GM20431 (cell line): ENCODE results near the gene IGSF9B.

ENCODE experiments used
- in situ Hi-C: fragments of 300-500 bp; cut with MseI, MboI; formaldehyde crosslinking; loops from one replicate; pipeline ENCODE4 v1.15.0; 2020; ENCODE audit warnings: low sequenced_read_pairs; ENCODE audit not compliant: unreplicated experiment

Gene IGSF9B

DNA sequence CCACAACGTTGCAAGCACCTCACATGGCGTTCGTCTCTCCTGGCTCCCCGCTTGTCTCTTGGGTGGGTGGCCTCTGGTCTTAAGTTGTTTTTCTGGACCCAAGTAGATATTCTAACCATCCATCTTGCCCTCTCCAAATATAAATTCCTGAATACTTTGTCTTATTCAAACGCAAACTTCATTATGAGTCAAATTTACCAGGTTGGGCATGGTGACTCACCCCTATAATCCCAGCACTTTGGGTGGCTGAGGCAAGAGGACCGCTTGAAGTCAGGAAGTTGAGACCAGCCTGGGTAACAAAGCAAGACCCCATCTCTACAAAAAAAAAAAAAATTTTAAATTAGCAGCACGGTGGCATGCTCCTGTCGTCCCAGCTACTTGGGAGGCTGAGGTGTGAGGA, 5.1 kb upstream of the IGSF9B start:
- in situ Hi-C loops, result no loop called here

DNA sequence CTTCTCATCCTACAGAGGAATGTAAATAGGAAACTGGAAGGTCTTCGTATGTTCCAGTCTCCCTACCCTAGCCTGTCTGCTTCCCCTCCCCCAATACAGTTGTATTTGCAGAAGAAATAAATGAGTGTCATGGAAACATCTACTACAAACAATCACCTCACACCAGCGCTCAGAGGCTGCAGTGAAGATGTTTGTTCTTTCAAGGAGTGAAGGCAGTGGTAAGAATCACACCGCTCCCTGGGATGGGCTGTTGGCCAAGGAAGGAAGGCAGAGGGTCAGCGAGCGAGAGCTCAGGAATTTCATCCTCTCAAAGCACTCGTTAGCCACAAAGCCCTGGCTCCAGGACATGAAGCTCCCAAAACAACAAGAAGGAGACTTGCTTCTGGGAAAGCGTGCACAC, 1.1 kb upstream of the IGSF9B start:
- in situ Hi-C loops, result no loop called here

DNA sequence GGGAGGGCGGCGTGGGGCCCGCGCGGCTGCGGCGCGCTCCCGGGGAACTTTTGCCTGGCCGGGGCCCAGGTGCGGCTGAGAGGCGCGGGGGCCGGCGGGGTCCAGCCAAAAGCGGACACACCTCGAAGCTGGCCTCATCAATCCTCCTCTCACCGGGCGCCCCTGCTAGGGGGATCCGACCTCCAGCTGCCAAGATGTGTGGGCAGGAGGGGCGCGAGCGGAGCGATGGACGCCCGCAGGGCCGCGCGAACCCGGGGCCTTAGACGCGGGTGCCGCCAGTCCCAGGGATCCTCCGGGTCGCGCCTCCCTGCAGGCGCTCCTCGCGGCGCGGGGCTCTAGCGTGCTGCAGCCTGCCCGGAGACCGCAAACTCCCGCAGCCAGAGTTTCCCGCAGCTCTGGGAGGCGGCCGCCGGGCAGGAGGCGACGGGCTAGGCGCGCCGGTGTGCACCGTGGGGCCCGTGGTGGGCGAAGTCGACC, 785 bp downstream of the IGSF9B start:
- in situ Hi-C loops, result no loop called here

DNA sequence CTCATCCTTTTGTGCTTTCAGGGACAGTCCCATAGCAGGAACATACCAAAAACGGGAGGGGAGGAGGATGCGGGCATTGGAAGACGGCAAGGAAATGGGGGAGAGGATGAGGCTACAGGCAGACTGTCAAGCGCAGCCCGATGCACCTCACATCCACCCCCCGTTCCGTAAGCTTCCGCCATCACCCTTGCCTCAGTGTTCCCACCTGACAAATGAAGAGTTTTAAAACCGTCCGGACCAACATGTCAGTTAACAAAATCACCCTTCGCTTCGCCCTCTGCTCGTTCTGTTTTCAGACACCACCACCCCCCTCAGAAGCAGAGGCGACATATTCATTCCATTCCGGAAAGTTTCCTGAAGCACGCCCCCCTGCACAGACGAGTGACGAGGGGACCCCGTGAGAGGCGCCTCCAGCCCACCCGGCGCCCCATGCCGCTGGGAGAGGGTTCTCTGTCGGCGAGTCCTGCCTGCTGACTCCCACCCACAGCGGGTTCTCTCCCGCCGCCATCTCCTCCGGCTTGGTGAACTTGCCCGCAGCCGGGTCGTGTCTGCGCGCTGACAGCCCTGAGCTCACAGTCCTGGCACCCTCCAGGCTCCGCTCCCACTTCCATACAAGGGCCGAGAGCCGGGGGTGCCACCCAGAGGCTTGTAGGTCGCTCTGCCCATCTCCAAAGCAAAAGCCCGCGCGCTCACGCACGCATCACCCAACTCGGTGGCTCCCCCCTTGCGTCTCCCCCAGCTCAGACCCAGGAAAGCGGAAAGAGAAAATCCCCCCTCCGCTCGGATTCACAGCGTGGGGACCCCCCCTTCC, 1.5 kb downstream of the IGSF9B start:
- in situ Hi-C loops, result no loop called here

DNA sequence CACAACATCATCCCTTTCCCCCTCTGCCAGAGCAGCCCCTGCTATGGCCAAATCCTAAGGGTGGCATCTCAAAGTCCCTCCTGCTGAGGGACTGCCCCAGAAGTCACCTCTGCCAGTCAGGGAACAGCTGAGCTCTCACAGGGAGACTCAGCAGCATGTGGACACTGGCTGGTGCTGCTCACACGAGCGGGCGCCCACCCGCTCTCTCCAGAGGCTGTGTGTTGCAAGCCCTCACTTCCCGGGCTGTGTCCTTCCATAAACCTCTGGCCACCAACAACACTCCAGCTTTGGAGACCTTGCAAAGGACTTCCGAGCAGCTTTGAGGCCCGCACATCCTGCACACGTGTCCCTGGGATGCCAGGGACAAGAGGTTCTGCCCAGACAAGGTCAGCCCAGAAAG, 2.8 kb downstream of the IGSF9B start:
- in situ Hi-C loops, result no loop called here

DNA sequence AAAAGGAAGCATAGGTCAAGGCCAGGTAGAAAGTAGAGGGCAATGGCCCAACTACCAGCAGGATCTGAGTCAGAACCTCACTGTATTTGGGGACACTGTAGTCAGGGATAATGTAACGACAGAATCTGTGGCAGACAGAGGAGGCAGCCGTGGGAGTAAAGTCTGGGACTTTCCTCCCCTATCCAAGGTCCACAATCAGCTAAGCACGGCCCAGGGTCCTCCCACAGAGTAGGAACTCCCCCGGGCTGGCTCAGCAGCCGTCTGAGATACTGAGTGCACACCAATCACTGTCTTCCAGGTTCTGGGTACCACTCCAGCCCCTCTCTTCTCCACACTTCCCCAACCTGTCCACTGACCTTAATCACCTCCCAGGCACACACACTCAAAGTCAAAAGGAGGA, 3.2 kb downstream of the IGSF9B start:
- in situ Hi-C loops, result no loop called here

DNA sequence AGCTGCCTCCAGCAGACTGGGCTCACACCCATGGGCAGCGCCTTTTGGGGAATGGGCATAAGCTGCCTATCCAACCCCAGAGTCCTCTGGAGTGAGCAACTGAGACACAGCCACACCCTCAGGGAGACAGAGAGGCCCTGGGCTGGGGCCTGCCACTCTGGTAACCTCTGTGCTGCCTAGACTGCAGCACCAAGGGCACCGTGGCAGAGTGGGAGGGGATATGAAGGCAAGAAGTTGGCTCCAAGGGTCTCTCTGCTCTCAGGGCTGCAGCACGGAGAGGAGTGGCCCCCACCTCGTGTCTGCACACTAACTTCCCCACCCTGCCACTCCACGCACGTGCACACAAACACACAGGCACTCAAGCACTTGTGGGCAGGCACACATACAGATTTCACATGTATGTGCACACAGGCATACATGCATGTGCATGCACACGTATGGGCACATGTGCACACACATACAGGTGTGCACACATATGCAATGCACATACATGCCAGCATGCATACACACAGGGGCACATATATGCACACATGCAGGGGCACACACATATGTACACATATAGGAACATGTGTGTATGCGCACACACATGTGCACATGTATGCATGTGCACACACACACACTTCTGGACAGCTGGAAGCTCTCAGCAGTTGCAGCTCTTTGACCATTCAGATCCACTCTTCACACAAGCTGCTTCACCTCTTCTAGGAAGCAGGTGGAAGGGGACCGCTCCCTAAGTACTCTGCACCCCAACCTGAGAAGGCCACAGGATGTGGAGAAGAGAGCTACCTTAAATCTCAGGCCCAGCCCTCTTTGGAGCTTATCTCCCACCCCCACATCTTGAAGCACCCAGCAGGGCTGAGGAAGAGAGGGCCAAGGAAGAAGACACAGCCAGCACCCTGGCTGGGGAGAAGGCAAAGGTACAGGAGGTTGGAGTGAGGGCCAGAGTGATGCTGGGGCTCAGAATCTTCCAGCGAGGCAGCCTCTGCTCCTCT, 4.3 kb downstream of the IGSF9B start:
- in situ Hi-C loops, result no loop called here

DNA sequence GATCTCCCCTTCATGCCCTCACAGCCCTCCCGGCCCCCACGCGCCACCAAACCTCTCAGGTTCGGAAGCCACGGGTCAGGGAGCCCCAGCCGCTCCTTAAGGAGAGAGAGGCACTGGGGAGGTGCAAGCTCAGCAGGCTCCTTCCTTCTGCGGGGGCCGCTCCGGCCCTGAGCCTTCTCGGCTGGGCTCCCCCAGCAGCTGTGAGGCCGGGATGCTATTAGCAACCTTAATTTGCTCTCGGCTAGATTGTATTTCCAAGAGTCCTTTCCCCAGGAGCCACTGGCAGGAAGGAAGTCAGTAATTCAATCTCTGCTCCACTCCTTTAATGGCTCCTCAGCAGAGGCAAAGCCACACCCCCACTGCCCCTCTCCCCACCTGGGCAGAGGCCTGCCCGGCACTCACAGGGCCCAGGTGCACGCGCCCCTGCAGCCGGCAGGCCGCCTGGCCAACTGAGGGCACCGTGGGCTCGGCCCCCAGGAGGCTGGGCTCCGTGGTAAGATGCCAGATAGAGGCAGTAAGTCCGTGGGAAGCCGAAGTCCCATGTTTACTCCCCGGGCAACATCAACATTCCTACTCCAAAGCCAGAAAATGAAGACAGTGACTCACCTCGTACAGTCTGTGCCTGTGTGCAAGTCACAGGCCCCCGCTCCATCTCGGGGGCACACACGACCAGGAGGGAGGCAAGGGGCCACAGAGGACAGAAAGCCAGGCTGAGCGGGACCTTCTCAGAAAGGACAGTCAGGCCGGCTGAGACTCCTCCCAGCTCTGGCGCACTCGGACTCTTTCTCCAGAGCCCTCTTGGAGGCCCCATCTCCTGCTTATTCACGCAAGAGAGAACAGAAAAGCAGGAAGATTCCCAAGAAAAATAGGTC, 5.2 kb downstream of the IGSF9B start:
- in situ Hi-C loops, result no loop called here

DNA sequence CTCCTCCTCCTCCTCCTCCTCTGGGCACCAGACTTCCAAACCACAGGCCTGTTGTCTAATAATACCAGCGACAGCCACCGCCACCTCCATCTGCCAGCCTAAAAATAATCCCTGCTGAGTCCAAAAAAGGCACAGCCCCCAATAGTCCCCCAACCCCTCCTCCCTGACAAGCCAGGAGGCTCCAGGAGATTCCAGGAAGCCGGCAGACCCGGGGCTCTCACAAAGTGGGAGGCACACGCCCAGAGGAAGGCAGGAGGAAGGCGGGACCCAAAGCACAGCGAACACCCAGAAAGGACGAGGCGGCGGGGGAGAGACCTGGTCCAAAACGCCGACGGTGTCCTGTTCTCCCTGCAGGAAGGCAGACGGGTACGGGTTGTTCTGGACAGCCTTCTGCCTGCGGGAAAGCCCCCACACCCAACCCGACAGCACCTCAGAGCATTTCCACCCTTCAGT, 5.9 kb downstream of the IGSF9B start:
- in situ Hi-C loops, result no loop called here

DNA sequence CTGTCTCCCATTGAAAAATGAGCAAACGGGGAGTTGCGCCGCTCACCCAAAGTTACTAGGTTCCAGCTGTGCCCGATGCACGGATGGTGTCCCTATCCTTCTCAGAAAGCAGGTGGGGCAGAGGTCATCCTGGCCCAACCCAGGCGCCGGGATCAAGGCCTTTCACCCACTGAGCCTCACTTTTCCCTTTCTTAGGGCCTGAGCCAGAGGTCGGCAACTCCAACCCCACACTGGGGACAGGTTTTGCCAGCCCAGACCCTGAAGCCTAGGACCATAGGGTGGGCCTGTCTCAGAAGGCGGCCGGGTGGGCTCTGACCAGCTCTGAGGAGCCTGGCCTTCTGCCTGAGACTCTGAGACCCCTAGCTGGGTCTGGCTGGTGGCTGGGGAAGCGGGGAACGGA, 6.3 kb downstream of the IGSF9B start:
- in situ Hi-C loops, result no loop called here

DNA sequence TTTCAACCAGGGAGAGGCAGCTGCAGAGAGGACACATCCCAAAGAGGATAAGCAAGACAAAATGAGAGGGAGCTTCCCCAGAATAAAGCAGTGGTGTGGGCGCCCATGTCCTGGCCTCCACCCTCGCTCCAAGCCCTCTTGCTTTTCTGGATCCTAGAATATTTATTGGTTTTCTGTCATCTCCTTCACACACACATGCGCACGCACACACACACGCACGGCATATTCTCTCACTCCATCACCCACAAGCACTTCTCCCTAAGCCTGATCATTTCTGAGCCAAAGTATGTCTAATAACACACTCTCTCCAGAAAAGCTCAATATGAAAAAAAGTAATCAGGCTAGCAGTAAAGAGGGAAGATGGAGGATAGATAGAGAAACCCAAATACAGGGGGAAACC, 7.6 kb downstream of the IGSF9B start:
- in situ Hi-C loops, result no loop called here

DNA sequence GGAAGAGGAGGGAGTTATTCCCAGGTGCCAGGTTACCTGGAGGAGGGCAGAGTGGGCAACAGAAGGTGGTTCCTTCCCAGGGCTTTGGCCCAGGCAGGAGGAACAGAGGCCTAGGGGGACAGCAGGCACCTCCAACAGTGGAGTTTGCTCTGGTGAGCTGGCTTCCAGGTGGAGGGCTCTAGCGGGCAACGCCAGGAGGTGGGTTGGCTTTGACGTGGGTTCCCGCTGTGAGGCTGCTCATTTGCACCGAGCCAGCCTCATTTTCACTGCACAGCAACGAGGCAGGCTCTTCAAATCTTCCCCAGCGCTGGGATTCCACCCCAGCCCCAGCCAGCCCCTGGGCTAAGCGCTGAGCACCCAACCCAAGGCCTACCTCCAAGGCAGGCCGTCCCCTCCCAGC, 8.1 kb downstream of the IGSF9B start:
- in situ Hi-C loops, result no loop called here

DNA sequence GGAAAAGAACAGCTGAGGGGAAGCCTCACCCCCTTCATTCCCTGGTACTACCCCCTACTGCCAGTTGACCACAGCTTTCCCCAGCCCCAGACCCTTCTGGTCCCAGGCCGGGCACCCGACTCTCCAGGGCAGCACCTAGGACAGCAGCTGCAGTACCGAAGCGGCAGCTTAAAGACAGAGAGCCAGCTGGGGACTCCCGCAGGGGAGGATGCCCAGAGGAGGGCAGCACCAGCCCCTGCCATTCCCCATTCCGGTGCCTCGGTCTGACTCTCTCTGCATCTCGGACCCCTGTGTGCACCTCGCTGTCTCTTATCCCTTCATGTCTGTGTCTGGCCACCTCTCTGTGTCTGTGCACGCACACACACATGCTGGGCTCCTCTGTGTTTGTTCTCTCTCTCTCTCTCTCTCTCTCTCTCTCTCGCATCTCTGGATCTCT, 9.4 kb downstream of the IGSF9B start:
- in situ Hi-C loops, result no loop called here

DNA sequence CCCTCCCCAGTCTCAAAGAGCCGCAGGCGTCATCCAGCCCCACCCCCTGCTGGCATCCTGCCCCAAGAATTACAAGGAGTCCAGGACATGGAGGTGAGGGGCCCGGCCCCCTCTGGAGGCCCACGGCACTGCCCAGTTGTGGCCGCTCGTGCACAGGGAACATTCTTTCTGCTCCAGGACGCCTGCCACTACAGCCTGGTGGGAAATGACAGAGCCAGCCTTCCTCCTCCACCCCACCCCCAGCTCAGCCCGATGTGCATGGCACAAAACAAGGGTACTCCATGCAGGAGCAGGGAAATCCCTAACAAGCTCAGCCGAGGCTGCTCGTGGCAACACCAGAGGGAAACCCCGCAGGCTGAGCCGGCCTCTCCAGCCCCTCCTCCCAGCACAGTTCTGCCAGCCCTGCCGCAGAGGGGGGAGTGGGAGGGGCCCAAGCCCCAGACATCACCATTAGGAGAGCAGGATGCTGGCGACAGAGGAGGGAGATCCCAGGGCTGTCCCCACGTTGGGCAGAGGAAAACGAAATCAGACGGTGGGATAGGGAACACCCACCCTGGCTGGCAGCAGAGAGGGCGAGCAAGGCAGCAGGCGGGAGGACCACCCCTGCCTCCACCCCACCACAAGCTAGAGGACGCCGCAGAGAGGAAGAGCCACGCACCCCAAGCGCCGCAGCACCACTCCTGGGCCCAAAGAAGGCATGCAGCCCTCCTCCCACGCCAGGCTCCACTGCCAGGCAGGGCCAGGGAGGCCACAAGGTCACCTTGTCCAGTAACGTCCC, 10.0 kb downstream of the IGSF9B start:
- in situ Hi-C loops, result no loop called here

DNA sequence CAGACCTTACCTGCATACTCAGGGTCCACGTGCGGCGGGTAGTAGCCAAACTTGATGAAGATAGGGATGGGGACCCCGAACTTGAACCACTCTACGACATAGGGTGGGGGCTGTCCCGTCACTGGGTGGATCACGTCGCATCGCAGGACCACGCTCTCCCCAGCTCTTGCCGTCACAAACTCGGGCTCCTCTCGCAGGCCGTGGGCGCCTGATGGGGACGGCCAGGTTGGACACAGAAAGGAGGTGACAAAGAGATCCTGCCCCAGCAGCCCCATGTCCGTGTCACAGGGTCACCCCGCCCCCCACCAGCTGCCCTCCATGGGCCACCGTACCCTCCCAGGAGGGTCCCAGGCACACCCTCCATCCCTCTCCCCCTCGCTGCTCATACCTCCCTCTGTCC, 10.7 kb downstream of the IGSF9B start:
- in situ Hi-C loops, result no loop called here

DNA sequence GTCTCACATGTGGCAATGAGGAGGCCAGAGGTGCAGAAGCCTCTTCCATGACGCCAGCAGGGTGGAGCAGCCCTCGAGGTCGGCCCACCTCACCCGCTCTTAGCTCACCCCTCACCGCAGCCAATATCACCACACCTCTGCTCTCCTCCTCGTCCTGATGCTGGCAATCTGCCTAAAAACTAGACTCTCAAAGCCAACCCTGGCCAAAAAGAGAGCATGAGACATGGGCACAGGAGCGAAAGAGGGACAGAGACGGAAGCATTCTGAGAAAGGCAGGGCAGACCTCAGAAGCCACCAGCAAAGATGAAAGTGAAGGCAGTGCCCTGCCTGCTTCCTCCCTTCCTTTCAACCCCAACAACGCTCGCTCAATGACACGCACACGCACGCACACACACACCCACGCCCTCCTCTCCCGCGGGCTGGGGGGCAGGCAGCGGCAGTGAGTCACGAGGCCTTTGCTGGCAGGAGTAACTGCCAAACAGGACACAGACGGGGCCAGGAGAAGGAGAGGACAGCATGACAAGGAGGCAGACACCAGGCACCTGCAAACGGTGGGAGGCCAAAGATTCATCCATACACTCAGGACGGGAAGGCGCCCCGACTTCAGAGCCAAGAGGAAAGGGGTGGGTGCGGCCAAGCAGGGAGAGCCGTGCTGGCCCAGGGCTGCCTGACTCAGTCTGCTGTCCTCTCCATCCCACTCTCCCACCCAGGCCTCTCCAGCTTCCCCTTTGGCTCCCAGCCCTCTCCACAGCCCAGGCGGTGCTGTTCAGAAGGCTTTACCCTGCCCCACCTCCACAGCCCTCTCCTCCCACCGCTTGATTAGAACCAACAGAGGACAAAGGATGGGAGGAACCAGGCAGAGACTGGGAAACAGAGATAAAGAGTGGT, 11.4 kb downstream of the IGSF9B start:
- in situ Hi-C loops, result no loop called here

DNA sequence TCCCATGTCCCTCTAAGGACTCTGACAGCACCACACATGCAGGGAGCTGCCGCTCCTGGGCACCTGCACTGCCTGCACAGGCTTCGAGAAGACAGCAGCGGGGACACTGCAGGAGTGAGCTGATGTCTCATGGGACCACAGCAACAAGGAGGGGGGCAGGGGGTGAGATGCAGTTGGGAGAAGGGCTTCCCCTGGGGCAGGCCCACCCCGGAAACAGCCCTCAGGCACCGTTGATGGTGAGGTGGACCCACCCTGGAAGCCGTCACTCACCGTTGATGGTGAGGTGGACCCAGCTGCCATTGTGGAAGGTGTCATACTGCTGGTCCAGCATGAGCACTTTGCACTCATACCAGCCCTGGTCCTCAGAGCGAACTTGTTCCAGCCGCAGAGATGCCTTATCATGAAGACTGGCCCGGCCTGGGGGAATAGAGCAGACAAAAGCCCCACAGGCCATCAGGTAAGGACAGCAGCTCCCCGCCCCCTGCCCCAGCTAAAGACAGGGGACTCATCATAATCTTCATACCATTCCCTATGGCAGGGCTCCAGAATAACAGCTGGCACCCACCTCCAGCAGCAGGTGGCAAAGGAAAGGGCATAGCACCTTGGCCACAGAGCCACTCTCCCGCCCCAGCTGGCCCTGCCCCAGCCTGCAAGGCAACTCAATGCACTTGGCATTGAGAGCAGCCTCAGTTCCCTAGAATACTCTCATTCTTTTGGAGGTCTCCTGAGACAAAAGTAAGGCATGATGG, 12.6 kb downstream of the IGSF9B start:
- in situ Hi-C loops, result no loop called here

DNA sequence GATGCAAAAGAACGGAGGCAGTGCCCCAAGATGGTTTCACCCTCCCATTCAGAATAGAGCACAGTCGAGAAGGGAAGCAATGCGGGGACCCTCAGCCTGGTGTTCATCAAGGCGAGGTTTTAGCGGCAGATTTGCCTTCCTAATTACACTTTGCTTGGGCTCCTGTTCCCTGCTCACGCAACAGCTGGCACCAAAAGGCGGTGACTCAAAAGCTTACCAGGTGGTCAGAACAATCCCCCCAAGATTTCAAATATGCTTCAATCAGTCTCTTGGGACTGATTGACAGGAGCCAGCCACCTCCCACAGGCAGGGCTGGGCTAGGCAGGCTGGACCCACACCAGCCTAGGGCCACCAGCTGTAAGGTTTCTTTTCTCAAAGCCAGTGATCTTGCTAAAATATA, 14.2 kb downstream of the IGSF9B start:
- in situ Hi-C loops, result no loop called here
